Measurements from ENCODE around the gene KIF25.

KIF25 gene

GRCh38 chr6:168035661-168036545 is 38.4 kb downstream of the KIF25 start:
- peaks cover 2% of the 10 kb centered on the region for H3K36me3 Mint-ChIP-seq (ENCODE audit: low read depth)
- DNase-seq (ENCODE audit: low spot score) = no peak
- peak overlapping the region; percentile 97 for H3K27ac Mint-ChIP-seq
- H3K4me3 Mint-ChIP-seq = peak overlapping the region; percentile 74
- peaks cover 12% of the 10 kb centered on the region for H3K4me1 Mint-ChIP-seq (ENCODE audit: low read depth)
- peaks cover 11% of the 10 kb centered on the region for H3K27me3 Mint-ChIP-seq (ENCODE audit: low read depth)
- H3K9me3 Mint-ChIP-seq = peaks cover 34% of the 10 kb centered on the region

- Mint-ChIP-seq H3K27ac (no peak overlapping the region), H3K36me3 (ENCODE audit: low read depth) (peaks cover 2% of the 10 kb centered on the region), H3K4me1 (ENCODE audit: low read depth) (peaks cover 8% of the 10 kb centered on the region), H3K27me3 (ENCODE audit: low read depth) (peaks cover 11% of the 10 kb centered on the region), H3K9me3 (peaks cover 38% of the 10 kb centered on the region), H3K4me3 (no peak overlapping the region)
- DNase-seq (ENCODE audit: low spot score) = no peak
These were observed 39.8 kb downstream of the KIF25 start for GRCh38 chr6:168037242-168037641.

- peaks cover 2% of the 10 kb centered on the region for H3K36me3 Mint-ChIP-seq (ENCODE audit: low read depth)
- no peak overlapping the region for H3K27ac Mint-ChIP-seq
- peaks cover 38% of the 10 kb centered on the region for H3K9me3 Mint-ChIP-seq
- peaks cover 8% of the 10 kb centered on the region for H3K4me1 Mint-ChIP-seq (ENCODE audit: low read depth)
- H3K4me3 Mint-ChIP-seq = no peak overlapping the region
- peaks cover 11% of the 10 kb centered on the region for H3K27me3 Mint-ChIP-seq (ENCODE audit: low read depth)
- DNase-seq (ENCODE audit: low spot score) = no peak
These were observed 40.4 kb downstream of the KIF25 start for GRCh38 chr6:168037856-168038255.

- peaks cover 2% of the 10 kb centered on the region for H3K36me3 Mint-ChIP-seq (ENCODE audit: low read depth)
- H3K4me3 Mint-ChIP-seq = no peak overlapping the region
- H3K27ac Mint-ChIP-seq = no peak overlapping the region
- no peak for DNase-seq (ENCODE audit: low spot score)
- peaks cover 36% of the 10 kb centered on the region for H3K9me3 Mint-ChIP-seq
- H3K4me1 Mint-ChIP-seq (ENCODE audit: low read depth) = peaks cover 8% of the 10 kb centered on the region
- peaks cover 10% of the 10 kb centered on the region for H3K27me3 Mint-ChIP-seq (ENCODE audit: low read depth)
These were observed 41.2 kb downstream of the KIF25 start for GRCh38 chr6:168038576-168039140.

- peaks cover 8% of the 10 kb centered on the region for H3K27me3 Mint-ChIP-seq (ENCODE audit: low read depth)
- H3K36me3 Mint-ChIP-seq (ENCODE audit: low read depth) = no peaks in the 10 kb centered on the region
- peaks cover 8% of the 10 kb centered on the region for H3K4me1 Mint-ChIP-seq (ENCODE audit: low read depth)
- H3K27ac Mint-ChIP-seq = no peak overlapping the region
- no peak overlapping the region for H3K4me3 Mint-ChIP-seq
- H3K9me3 Mint-ChIP-seq = peaks cover 34% of the 10 kb centered on the region
- DNase-seq (ENCODE audit: low spot score) = no peak
These were observed 41.8 kb downstream of the KIF25 start for GRCh38 chr6:168039301-168039700.

GRCh38 chr6:168039849-168040248 is 42.4 kb downstream of the KIF25 start:
- Mint-ChIP-seq H3K9me3 (peaks cover 29% of the 10 kb centered on the region), H3K36me3 (ENCODE audit: low read depth) (no peaks in the 10 kb centered on the region), H3K27ac (no peak overlapping the region), H3K27me3 (ENCODE audit: low read depth) (peaks cover 4% of the 10 kb centered on the region), H3K4me1 (ENCODE audit: low read depth) (peaks cover 8% of the 10 kb centered on the region), H3K4me3 (no peak overlapping the region)
- DNase-seq (ENCODE audit: low spot score) = no peak

GRCh38 chr6:168040856-168041496 is 43.5 kb downstream of the KIF25 start:
- peaks cover 27% of the 10 kb centered on the region for H3K9me3 Mint-ChIP-seq
- peaks cover 4% of the 10 kb centered on the region for H3K4me1 Mint-ChIP-seq (ENCODE audit: low read depth)
- no peak for DNase-seq (ENCODE audit: low spot score)
- H3K36me3 Mint-ChIP-seq (ENCODE audit: low read depth) = no peaks in the 10 kb centered on the region
- H3K27me3 Mint-ChIP-seq (ENCODE audit: low read depth) = no peaks in the 10 kb centered on the region
- H3K4me3 Mint-ChIP-seq = no peak overlapping the region
- H3K27ac Mint-ChIP-seq = no peak overlapping the region

GRCh38 chr6:168041928-168042327 is 44.5 kb downstream of the KIF25 start:
- Mint-ChIP-seq H3K36me3 (ENCODE audit: low read depth) (no peaks in the 10 kb centered on the region), H3K4me3 (no peak overlapping the region), H3K4me1 (ENCODE audit: low read depth) (no peaks in the 10 kb centered on the region), H3K27me3 (ENCODE audit: low read depth) (no peaks in the 10 kb centered on the region), H3K27ac (no peak overlapping the region), H3K9me3 (peaks cover 27% of the 10 kb centered on the region)
- no peak for DNase-seq (ENCODE audit: low spot score)

- Mint-ChIP-seq H3K4me1 (ENCODE audit: low read depth) (no peaks in the 10 kb centered on the region), H3K27ac (no peak overlapping the region), H3K36me3 (ENCODE audit: low read depth) (no peaks in the 10 kb centered on the region), H3K27me3 (ENCODE audit: low read depth) (no peaks in the 10 kb centered on the region), H3K4me3 (no peak overlapping the region), H3K9me3 (peaks cover 24% of the 10 kb centered on the region)
- no peak for DNase-seq (ENCODE audit: low spot score)
These were observed 45.1 kb downstream of the KIF25 start for GRCh38 chr6:168042426-168043192.

GRCh38 chr6:168043193-168043847 is 45.8 kb downstream of the KIF25 start:
- Mint-ChIP-seq H3K27me3 (ENCODE audit: low read depth) (no peaks in the 10 kb centered on the region), H3K36me3 (ENCODE audit: low read depth) (no peaks in the 10 kb centered on the region), H3K4me1 (ENCODE audit: low read depth) (no peaks in the 10 kb centered on the region), H3K4me3 (no peak overlapping the region), H3K27ac (no peak overlapping the region), H3K9me3 (peaks cover 20% of the 10 kb centered on the region)
- no peak for DNase-seq (ENCODE audit: low spot score)

GRCh38 chr6:168043848-168044415 is 46.5 kb downstream of the KIF25 start:
- Mint-ChIP-seq H3K36me3 (ENCODE audit: low read depth) (no peaks in the 10 kb centered on the region), H3K9me3 (peaks cover 16% of the 10 kb centered on the region), H3K4me1 (ENCODE audit: low read depth) (no peaks in the 10 kb centered on the region), H3K27me3 (ENCODE audit: low read depth) (no peaks in the 10 kb centered on the region), H3K27ac (no peak overlapping the region), H3K4me3 (no peak overlapping the region)
- DNase-seq (ENCODE audit: low spot score) = no peak

- H3K27me3 Mint-ChIP-seq (ENCODE audit: low read depth) = no peaks in the 10 kb centered on the region
- H3K4me3 Mint-ChIP-seq = no peak overlapping the region
- no peaks in the 10 kb centered on the region for H3K36me3 Mint-ChIP-seq (ENCODE audit: low read depth)
- H3K4me1 Mint-ChIP-seq (ENCODE audit: low read depth) = no peaks in the 10 kb centered on the region
- no peak overlapping the region for H3K27ac Mint-ChIP-seq
- DNase-seq (ENCODE audit: low spot score) = no peak
- H3K9me3 Mint-ChIP-seq = peaks cover 11% of the 10 kb centered on the region
These were observed 47.2 kb downstream of the KIF25 start for GRCh38 chr6:168044521-168045130.

All from T-helper 2 cell treated with Interferon-gamma antibody and Interleukin-4, amounts not matched to agents 5 μg/mL and 100 μg/mL, for 36 hours (primary cell).